HFFc6 (cell line): Measurements from ENCODE around the gene KCNIP4. TPM values are rescaled to one million over a fixed set of nuclear protein-coding genes. Genes with fewer than 3 reads are reported as not detected.

Experiments used
- DNase-seq: peaks from one replicate; pipeline ENCODE4 v3.0.0-alpha.2; 2018
- H3K27ac Mint-ChIP-seq: 2 replicates; pipeline ENCODE4 v1.8.0; 2020; ENCODE audit warnings: mild to moderate bottlenecking, mixed read lengths
- H3K27me3 Mint-ChIP-seq: 2 replicates; pipeline ENCODE4 v1.8.0; 2021; ENCODE audit warnings: mild to moderate bottlenecking, moderate library complexity, mixed read lengths; ENCODE audit not compliant: insufficient read depth
- H3K36me3 Mint-ChIP-seq: 2 replicates; pipeline ENCODE4 v1.8.0; 2021; ENCODE audit warnings: low read depth, mixed read lengths
- H3K4me1 Mint-ChIP-seq: 2 replicates; pipeline ENCODE4 v1.8.0; 2020; ENCODE audit warnings: low read depth, mixed read lengths
- H3K4me3 Mint-ChIP-seq: 2 replicates; pipeline ENCODE4 v1.8.0; 2020; ENCODE audit warnings: mild to moderate bottlenecking, moderate library complexity, mixed read lengths
- H3K9me3 Mint-ChIP-seq: 2 replicates; pipeline ENCODE4 v1.8.0; 2020; ENCODE audit warnings: mild to moderate bottlenecking, mixed read lengths
- CTCF ChIP-seq: fragments of 200-600 bp; sonication (generic); IDR thresholded peaks from 2 replicates; pipeline ENCODE4 v1.5.0; 2021; ENCODE audit warnings: antibody characterized with exemption, mild to moderate bottlenecking
- total RNA-seq, 6 experiments: library from RNA; stranded (reverse); fragmentation: NEBNext Ultra II Directional; extraction: Animal tissue kit (Norgen Biotek cat#: 25700); gene quantifications; 2 replicates in 1 of 6; 3 replicates in 5 of 6; pipeline ENCODE4 v1.2.3, GENCODE V29; 2021

Gene KCNIP4
- total RNA-seq, 6 experiments from 2014 or later: not detected

- H3K27me3 Mint-ChIP-seq: no peaks in the 10 kb centered on the region; the same call in 1 of the 2 replicates
- H3K4me1 Mint-ChIP-seq: no peaks in the 10 kb centered on the region; the same call in 1 of the 2 replicates
- H3K36me3 Mint-ChIP-seq: no peaks in the 10 kb centered on the region
- no peak for TF ChIP-seq CTCF
- no peak overlapping the region for H3K27ac Mint-ChIP-seq
- H3K4me3 Mint-ChIP-seq: no peak overlapping the region
- no peak for DNase-seq
- peaks cover 7% of the 10 kb centered on the region for H3K9me3 Mint-ChIP-seq
Observed at GRCh38 chr4:21447301-21448054, 501.1 kb downstream of the KCNIP4 start.

GRCh38 chr4:21420166-21420565, 528.4 kb downstream of the KCNIP4 start:
- no peak overlapping the region for H3K27ac Mint-ChIP-seq

GRCh38 chr4:21415728-21416127, 532.8 kb downstream of the KCNIP4 start:
- no peak for TF ChIP-seq CTCF
- no peak overlapping the region for H3K27ac Mint-ChIP-seq
- H3K36me3 Mint-ChIP-seq: no peaks in the 10 kb centered on the region
- H3K27me3 Mint-ChIP-seq: no peaks in the 10 kb centered on the region
- H3K4me3 Mint-ChIP-seq: no peak overlapping the region
- H3K4me1 Mint-ChIP-seq: no peaks in the 10 kb centered on the region
- DNase-seq: no peak
- peaks cover 41% of the 10 kb centered on the region for H3K9me3 Mint-ChIP-seq

More at GRCh38 chr4:21420166-21420565, 528.4 kb downstream of the KCNIP4 start:
- Mint-ChIP-seq H3K4me3 (no peak overlapping the region), H3K4me1 (no peaks in the 10 kb centered on the region), H3K36me3 (no peaks in the 10 kb centered on the region), H3K27me3 (no peaks in the 10 kb centered on the region), H3K9me3 (peaks cover 27% of the 10 kb centered on the region)
- TF ChIP-seq CTCF: no peak
- no peak for DNase-seq

GRCh38 chr4:21413807-21414370, 534.7 kb downstream of the KCNIP4 start:
- TF ChIP-seq CTCF: no peak
- Mint-ChIP-seq H3K27me3 (no peaks in the 10 kb centered on the region), H3K4me3 (no peak overlapping the region), H3K9me3 (peaks cover 42% of the 10 kb centered on the region), H3K27ac (no peak overlapping the region), H3K4me1 (no peaks in the 10 kb centered on the region), H3K36me3 (0 out of 2 replicates have a peak, but pooled peaks cover 4% of the 10 kb centered on the region)
- no peak for DNase-seq

- H3K9me3 Mint-ChIP-seq: peaks cover 34% of the 10 kb centered on the region
- 0 out of 2 replicates have a peak, but pooled peaks cover 4% of the 10 kb centered on the region for H3K36me3 Mint-ChIP-seq
- no peaks in the 10 kb centered on the region for H3K27me3 Mint-ChIP-seq
- no peaks in the 10 kb centered on the region for H3K4me1 Mint-ChIP-seq
- no peak overlapping the region for H3K27ac Mint-ChIP-seq
- no peak overlapping the region for H3K4me3 Mint-ChIP-seq
- no peak for DNase-seq
- TF ChIP-seq CTCF: no peak
Observed at GRCh38 chr4:21411086-21411485, 537.5 kb downstream of the KCNIP4 start.
